Measurements from ENCODE around the gene BCAP31. TPM values are rescaled to one million over a fixed set of nuclear protein-coding genes. Genes with fewer than 3 reads are reported as not detected.
"Not testable (repeated sequence)": the region's sequence is repeated elsewhere in the genome, so short reads cannot be mapped to it uniquely, and the experiment has no call there.

BCAP31 gene
- total RNA-seq, 1 donor from 2014 or later = 219 TPM

GRCh38 chrX:153691032-153691827 lies 33.0 kb downstream of the BCAP31 start:
- not testable (repeated sequence) for H3K4me1 Mint-ChIP-seq (ENCODE audit: low read depth, unreplicated experiment); H3K27me3 Mint-ChIP-seq (ENCODE audit: low read depth, unreplicated experiment); H3K9me3 Mint-ChIP-seq (ENCODE audit: unreplicated experiment); H3K79me2 ChIP-seq (ENCODE audit: insufficient read depth, low read length); H3K36me3 ChIP-seq (ENCODE audit: insufficient read depth, low read length); H3K36me3 Mint-ChIP-seq (ENCODE audit: low read depth, unreplicated experiment); H3K9me3 ChIP-seq (ENCODE audit: insufficient read depth, low read depth, low read length); H3K27me3 ChIP-seq (ENCODE audit: insufficient read depth, low read length); H4K20me1 ChIP-seq (ENCODE audit: insufficient read depth, low read length); FAIRE-seq; DNase-seq (ENCODE audit: low read depth); H3K4me3 Mint-ChIP-seq (ENCODE audit: unreplicated experiment); H3K4me2 ChIP-seq (ENCODE audit: low read length); H3K4me3 ChIP-seq (ENCODE audit: insufficient read depth, low read depth, low read length); H3K27ac ChIP-seq (ENCODE audit: low read depth, low read length); H3K27ac Mint-ChIP-seq (ENCODE audit: unreplicated experiment); H2AFZ ChIP-seq (ENCODE audit: low read depth, low read length); H3K9ac ChIP-seq (ENCODE audit: low read length)
- H3K4me1 ChIP-seq (ENCODE audit: insufficient read depth, low read length) = peaks cover 11% of the 10 kb centered on the region

DNA sequence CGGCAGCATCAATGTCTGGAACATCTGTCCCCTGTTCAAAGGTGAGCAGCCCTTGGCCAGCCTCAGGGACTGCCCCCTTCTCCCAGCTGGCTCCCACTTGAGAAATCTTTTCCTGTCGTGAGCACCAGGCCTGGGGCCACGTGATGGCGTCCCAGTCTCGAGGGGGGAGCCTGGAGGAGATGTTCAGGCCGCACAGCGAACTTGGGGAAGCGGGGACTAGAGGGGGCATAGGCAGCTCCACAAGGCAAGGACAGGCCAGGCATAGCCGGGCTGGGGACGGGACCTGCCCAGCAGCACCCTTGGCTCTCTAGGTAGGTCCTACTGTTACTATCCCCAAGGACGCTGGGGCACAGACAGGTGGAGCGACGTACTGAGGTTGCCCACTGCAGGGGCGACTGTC lies 33.7 kb downstream of the BCAP31 start:
- Histone ChIP-seq H3K4me2 (ENCODE audit: low read length) (peak overlapping the region; percentile 76), H3K27ac (ENCODE audit: low read depth, low read length) (no peak overlapping the region), H4K20me1 (ENCODE audit: insufficient read depth, low read length) (peaks cover 10% of the 10 kb centered on the region), H2AFZ (ENCODE audit: low read depth, low read length) (no peak overlapping the region), H3K4me3 (ENCODE audit: insufficient read depth, low read depth, low read length) (no peak overlapping the region), H3K27me3 (ENCODE audit: insufficient read depth, low read length) (no peaks in the 10 kb centered on the region), H3K36me3 (ENCODE audit: insufficient read depth, low read length) (no peaks in the 10 kb centered on the region), H3K9ac (ENCODE audit: low read length) (no peak overlapping the region), H3K79me2 (ENCODE audit: insufficient read depth, low read length) (peaks cover 5% of the 10 kb centered on the region), H3K4me1 (ENCODE audit: insufficient read depth, low read length) (peaks cover 11% of the 10 kb centered on the region), H3K9me3 (ENCODE audit: insufficient read depth, low read depth, low read length) (no peaks in the 10 kb centered on the region)
- no peaks in the 10 kb centered on the region for H3K9me3 Mint-ChIP-seq (ENCODE audit: unreplicated experiment)
- FAIRE-seq = no peak
- no peak overlapping the region for H3K27ac Mint-ChIP-seq (ENCODE audit: unreplicated experiment)
- H3K27me3 Mint-ChIP-seq (ENCODE audit: low read depth, unreplicated experiment) = no peaks in the 10 kb centered on the region
- no peak for TF ChIP-seq EZH2 (IDR thresholded peaks at IDR 0.05; ENCODE audit: insufficient read depth, low read length)
- TF ChIP-seq, protein P1, sequence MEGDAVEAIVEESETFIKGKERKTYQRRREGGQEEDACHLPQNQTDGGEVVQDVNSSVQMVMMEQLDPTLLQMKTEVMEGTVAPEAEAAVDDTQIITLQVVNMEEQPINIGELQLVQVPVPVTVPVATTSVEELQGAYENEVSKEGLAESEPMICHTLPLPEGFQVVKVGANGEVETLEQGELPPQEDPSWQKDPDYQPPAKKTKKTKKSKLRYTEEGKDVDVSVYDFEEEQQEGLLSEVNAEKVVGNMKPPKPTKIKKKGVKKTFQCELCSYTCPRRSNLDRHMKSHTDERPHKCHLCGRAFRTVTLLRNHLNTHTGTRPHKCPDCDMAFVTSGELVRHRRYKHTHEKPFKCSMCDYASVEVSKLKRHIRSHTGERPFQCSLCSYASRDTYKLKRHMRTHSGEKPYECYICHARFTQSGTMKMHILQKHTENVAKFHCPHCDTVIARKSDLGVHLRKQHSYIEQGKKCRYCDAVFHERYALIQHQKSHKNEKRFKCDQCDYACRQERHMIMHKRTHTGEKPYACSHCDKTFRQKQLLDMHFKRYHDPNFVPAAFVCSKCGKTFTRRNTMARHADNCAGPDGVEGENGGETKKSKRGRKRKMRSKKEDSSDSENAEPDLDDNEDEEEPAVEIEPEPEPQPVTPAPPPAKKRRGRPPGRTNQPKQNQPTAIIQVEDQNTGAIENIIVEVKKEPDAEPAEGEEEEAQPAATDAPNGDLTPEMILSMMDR (IDR thresholded peaks at IDR 0.05; ENCODE audit: insufficient read depth, low read depth, low read length) = no peak
- no peak for DNase-seq (ENCODE audit: low read depth)
- peaks cover 2% of the 10 kb centered on the region for H3K4me1 Mint-ChIP-seq (ENCODE audit: low read depth, unreplicated experiment)
- peak overlapping the region; percentile 27 for H3K4me3 Mint-ChIP-seq (ENCODE audit: unreplicated experiment)
- H3K36me3 Mint-ChIP-seq (ENCODE audit: low read depth, unreplicated experiment) = no peaks in the 10 kb centered on the region

GRCh38 chrX:153689654-153690465 lies 34.3 kb downstream of the BCAP31 start:
- DNase-seq (ENCODE audit: low read depth) (no peak), FAIRE-seq (no peak)
- H3K9ac ChIP-seq (ENCODE audit: low read length) = no peak overlapping the region
- no peaks in the 10 kb centered on the region for H3K27me3 Mint-ChIP-seq (ENCODE audit: low read depth, unreplicated experiment)
- peak overlapping the region; percentile 17 for H3K4me3 ChIP-seq (ENCODE audit: insufficient read depth, low read depth, low read length)
- peaks cover 11% of the 10 kb centered on the region for H3K4me1 ChIP-seq (ENCODE audit: insufficient read depth, low read length)
- H3K27ac Mint-ChIP-seq (ENCODE audit: unreplicated experiment) = no peak overlapping the region
- H3K4me3 Mint-ChIP-seq (ENCODE audit: unreplicated experiment) = peak overlapping the region; percentile 76
- no peak overlapping the region for H3K27ac ChIP-seq (ENCODE audit: low read depth, low read length)
- H2AFZ ChIP-seq (ENCODE audit: low read depth, low read length) = no peak overlapping the region
- peaks cover 2% of the 10 kb centered on the region for H3K4me1 Mint-ChIP-seq (ENCODE audit: low read depth, unreplicated experiment)
- no peaks in the 10 kb centered on the region for H3K36me3 ChIP-seq (ENCODE audit: insufficient read depth, low read length)
- no peaks in the 10 kb centered on the region for H3K27me3 ChIP-seq (ENCODE audit: insufficient read depth, low read length)
- H3K9me3 ChIP-seq (ENCODE audit: insufficient read depth, low read depth, low read length) = no peaks in the 10 kb centered on the region
- no peaks in the 10 kb centered on the region for H3K9me3 Mint-ChIP-seq (ENCODE audit: unreplicated experiment)
- peak overlapping the region; percentile 76 for H3K4me2 ChIP-seq (ENCODE audit: low read length)
- no peak for TF ChIP-seq EZH2 (IDR thresholded peaks at IDR 0.05; ENCODE audit: insufficient read depth, low read length)
- TF ChIP-seq, protein P1 (IDR thresholded peaks at IDR 0.05; ENCODE audit: insufficient read depth, low read depth, low read length) = peak; percentile 8
- no peaks in the 10 kb centered on the region for H3K36me3 Mint-ChIP-seq (ENCODE audit: low read depth, unreplicated experiment)
- H4K20me1 ChIP-seq (ENCODE audit: insufficient read depth, low read length) = peaks cover 10% of the 10 kb centered on the region
- H3K79me2 ChIP-seq (ENCODE audit: insufficient read depth, low read length) = peaks cover 5% of the 10 kb centered on the region

All from astrocyte (in vitro differentiated cells and primary cell).